Colonic mucosa (tissue), 4 donors: ENCODE measurements around the gene INTS3. TPM values are rescaled to one million over a fixed set of nuclear protein-coding genes. Genes with fewer than 3 reads are reported as not detected.

Experiments
- DNase-seq: peaks from one replicate; pipeline ENCODE4 v3.0.0-alpha.2; 2020
- H3K27ac ChIP-seq: fragments of 200-600 bp; one replicate; pipeline ENCODE4 v1.8.0; 2021
- H3K27me3 ChIP-seq: fragments of 200-600 bp; one replicate; pipeline ENCODE4 v1.8.0; 2021
- H3K36me3 ChIP-seq: fragments of 200-600 bp; one replicate; pipeline ENCODE4 v1.8.0; 2021
- H3K4me1 ChIP-seq: fragments of 200-600 bp; one replicate; pipeline ENCODE4 v1.8.0; 2021; ENCODE audit warnings: mild to moderate bottlenecking
- H3K4me3 ChIP-seq: fragments of 200-600 bp; one replicate; pipeline ENCODE4 v1.8.0; 2021
- H3K9ac ChIP-seq, 2 donors: one replicate each; pipeline ENCODE4 v1.7.0; 2013; ENCODE audit warnings: control low read depth in 2 of 2, low read depth in 2 of 2, low read length in 2 of 2
- H3K9me3 ChIP-seq: fragments of 200-600 bp; one replicate; pipeline ENCODE4 v1.8.0; 2021
- CTCF ChIP-seq: fragments of 200-600 bp; IDR thresholded peaks from one replicate; pipeline ENCODE4 v1.8.0; 2022; ENCODE audit warnings: antibody characterized with exemption, mild to moderate bottlenecking
- intact Hi-C: fragments of 100-400 bp; cut with DNase I; formaldehyde crosslinking; loops from one replicate; pipeline ENCODE4 v1.14.1; 2022
- total RNA-seq, 2 donors: library from RNA; stranded (reverse); fragmentation: NEBNext Ultra II Directional in 1 of 2; extraction: Animal tissue kit (Norgen Biotek cat#: 25700) in 1 of 2; gene quantifications; one replicate each; pipeline ENCODE4 v1.2.1, GENCODE V29; 2021
- donor health status: healthy.
- donor health status: DM: no; HTN: no; CAD: no.
- donor health status: DM: no; HTN: no; CAD: no.

INTS3 gene
- total RNA-seq, 2 donors from 2014 or later = 25.5 to 53.1 TPM

DNA sequence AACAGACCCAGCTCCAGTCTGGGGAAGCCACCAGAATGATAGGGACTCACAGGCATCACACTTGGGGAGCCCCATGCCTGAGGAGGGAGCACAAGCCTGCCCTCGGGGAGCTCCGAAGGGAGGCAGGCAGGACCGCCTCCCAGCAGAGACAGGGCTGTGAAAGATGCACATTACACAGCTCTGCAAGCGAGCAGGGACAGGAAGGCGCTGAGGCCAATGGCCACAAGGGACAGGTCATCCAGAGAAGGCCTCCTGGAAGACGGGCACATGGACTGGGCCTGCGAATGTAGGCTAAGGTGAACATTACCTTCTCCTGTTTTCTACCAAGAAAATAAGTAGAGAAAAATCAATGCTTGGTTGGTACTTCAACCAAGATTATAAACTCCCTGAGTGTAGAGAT, 45.1 kb upstream of the INTS3 start:
- Histone ChIP-seq H3K27me3 (peaks cover 20% of the 10 kb centered on the region), H3K9ac (no peak overlapping the region), H3K36me3 (no peaks in the 10 kb centered on the region), H3K9me3 (no peaks in the 10 kb centered on the region), H3K4me3 (no peak overlapping the region), H3K4me1 (peaks cover 15% of the 10 kb centered on the region), H3K27ac (no peak overlapping the region)
- no peak for TF ChIP-seq CTCF
- intact Hi-C loops = no loop called here
- no peak for DNase-seq

DNA sequence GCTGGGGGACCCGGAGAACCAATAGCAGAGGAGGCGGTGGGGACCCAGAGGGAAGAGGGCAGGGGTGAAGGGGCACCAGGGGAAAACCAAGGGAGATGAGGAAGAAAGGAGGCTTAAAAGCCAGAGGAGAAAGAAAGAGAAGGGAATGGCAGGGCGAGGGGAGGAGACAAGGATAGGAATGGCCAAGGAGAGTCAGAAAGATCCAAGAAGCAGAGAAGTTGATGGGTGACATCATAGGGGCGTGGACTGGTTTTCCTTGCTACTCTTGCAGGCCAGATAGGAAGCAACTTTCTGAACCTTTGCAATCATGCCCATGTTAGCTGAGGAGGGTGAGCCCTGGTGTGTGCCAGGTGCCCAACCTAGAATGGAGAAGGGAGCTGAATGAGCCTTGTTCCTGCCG, 44.0 kb upstream of the INTS3 start:
- intact Hi-C loops = no loop called here

GRCh38 chr1:153684892-153685291, 43.0 kb upstream of the INTS3 start:
- no peaks in the 10 kb centered on the region for H3K36me3 ChIP-seq
- intact Hi-C loops = no loop called here
- TF ChIP-seq CTCF = no peak
- H3K4me3 ChIP-seq = no peak overlapping the region
- no peaks in the 10 kb centered on the region for H3K9me3 ChIP-seq
- no peaks in the 10 kb centered on the region for H3K27me3 ChIP-seq
- no peak overlapping the region for H3K9ac ChIP-seq
- DNase-seq = no peak
- no peak overlapping the region for H3K27ac ChIP-seq
- no peaks in the 10 kb centered on the region for H3K4me1 ChIP-seq

More for the DNA sequence above, 44.0 kb upstream of the INTS3 start:
- Histone ChIP-seq H3K9me3 (no peaks in the 10 kb centered on the region), H3K9ac (no peak overlapping the region), H3K4me1 (peaks cover 8% of the 10 kb centered on the region), H3K36me3 (no peaks in the 10 kb centered on the region), H3K4me3 (no peak overlapping the region), H3K27me3 (peaks cover 9% of the 10 kb centered on the region), H3K27ac (no peak overlapping the region)
- no peak for DNase-seq
- no peak for TF ChIP-seq CTCF

DNA sequence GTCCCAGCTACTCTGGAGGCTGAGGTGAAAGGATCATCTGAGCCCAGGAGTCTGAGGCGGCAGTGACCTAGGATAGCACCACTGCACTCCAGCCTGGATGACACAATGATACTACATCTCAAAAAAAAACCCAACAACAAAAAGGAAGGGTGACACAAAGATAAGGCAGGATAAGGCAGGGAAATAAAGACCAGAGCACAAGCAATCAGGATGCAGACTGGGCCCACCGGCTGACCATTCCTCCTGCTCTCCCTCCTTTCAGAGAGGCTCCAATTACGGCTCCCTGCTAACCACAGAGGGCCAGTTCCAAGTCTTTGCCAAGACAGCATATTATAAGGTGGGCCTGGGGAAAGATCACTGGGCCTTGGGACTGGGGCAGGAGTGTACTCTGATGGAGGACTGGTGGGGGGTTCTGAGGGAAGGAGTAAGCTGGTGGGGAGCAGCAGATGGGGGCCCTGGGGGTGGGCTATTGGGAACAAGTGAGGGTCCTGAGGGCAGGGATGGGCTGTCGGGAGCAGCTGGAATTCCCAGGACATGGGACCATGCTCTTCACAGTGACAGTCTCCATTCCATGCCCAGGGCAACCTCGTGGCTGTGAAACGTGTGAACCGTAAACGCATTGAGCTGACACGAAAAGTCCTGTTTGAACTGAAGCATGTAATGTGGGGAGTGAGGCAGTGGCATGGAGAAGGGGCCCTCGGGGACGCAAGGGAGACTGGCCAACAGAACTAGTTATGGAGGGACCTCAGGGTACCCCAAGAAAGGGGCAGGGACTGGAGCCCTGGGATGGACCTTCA, 42.1 kb upstream of the INTS3 start:
- Histone ChIP-seq H3K4me3 (no peak overlapping the region), H3K9ac (no peak overlapping the region), H3K27ac (no peak overlapping the region), H3K9me3 (no peaks in the 10 kb centered on the region), H3K27me3 (no peaks in the 10 kb centered on the region), H3K36me3 (no peaks in the 10 kb centered on the region), H3K4me1 (no peaks in the 10 kb centered on the region)
- intact Hi-C loops = no loop called here
- no peak for TF ChIP-seq CTCF
- no peak for DNase-seq

DNA sequence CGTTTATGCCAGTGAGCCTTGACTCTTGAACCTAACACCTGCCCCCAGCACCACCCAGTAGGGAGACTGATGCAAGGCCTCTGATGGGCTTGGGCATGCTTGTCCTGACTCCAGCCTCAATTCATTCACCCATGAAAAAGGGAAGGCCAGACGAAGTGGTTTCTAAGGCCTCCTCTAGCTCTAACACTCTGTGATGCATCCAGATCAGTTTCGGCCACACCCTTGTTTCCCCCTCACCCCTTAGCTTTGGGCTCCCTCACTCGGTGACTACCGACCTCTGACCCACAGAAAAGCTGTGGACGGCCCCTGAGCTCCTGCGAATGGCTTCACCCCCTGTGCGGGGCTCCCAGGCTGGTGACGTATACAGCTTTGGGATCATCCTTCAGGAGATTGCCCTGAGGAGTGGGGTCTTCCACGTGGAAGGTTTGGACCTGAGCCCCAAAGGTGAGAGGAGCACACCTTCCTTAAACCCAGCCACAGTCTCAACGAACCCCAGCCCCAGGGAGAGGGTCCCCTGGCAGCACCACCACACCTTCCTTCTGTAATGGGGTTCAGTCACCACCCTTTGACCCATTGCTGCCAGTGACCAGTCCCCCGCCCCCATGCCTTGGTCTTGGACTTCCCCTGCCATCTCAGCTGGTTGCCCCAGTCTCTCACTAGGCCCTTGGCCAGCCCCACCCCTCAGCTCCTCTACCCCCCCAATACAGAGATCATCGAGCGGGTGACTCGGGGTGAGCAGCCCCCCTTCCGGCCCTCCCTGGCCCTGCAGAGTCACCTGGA, 40.3 kb upstream of the INTS3 start:
- no peak overlapping the region for H3K4me3 ChIP-seq
- H3K9me3 ChIP-seq = no peaks in the 10 kb centered on the region
- H3K27me3 ChIP-seq = no peaks in the 10 kb centered on the region
- TF ChIP-seq CTCF = no peak
- no peak overlapping the region for H3K9ac ChIP-seq
- no peak for DNase-seq
- H3K4me1 ChIP-seq = no peaks in the 10 kb centered on the region
- H3K36me3 ChIP-seq = no peaks in the 10 kb centered on the region
- H3K27ac ChIP-seq = no peak overlapping the region
- intact Hi-C loops = no loop called here
